ENCODE results near the gene OSBP2.

OSBP2 gene

DNA sequence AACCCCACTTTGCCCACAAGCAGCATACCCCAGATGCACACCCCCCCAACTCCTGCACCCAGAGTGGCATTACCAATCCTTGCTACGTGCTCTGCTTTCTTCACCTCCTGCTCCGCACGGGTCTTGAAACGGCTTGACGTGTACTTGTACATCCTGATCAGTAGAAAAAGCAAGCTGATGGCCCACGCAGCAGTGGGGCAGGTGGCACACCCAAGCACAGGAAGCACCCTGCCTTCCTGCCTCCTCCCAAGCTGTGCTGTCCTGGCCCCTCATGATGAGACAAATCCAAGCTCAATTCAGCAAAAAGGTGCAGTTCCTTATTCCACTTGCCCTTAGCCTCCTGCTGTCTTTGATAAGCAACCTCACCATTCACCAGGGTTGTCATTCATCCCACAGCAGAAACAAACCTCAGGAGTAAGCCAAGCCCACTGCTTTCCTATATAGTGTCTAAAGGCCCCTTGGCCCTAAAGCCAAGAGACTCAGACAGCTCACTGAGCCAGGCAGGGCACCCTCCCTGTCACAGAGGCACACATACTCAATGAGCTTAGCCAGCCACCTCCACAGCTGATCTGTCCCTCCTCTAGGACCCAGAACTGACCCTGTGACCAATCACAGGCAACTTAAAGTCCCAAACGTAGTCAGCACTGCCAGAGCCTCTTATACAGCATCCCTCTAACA lies 246.2 kb downstream of the OSBP2 start:
- no peak for DNase-seq (ENCODE audit: low read depth)

- no peak for DNase-seq (ENCODE audit: low read depth)
Observed at GRCh38 chr22:30941363-30941740, 246.7 kb downstream of the OSBP2 start.

DNA sequence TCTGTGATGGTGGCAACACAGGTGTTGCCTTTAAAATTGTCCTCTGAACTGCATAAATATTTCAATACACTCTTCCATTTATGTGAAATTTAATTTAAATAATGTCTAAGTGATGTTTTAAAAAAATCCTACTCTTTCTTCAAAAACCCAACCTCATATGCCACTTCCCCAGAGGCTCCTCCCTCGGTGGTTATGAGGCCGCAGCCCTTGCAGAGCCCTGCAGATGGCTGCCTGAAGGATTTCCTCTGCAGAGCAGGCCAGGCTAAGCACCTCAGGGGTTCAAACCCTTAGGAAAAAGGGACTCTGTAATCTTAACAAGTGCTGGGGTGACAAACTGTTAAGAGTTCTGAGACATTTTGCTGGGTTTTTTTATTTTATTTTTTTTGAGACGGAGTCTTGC lies 248.7 kb downstream of the OSBP2 start:
- DNase-seq (ENCODE audit: low read depth), result no peak

DNA sequence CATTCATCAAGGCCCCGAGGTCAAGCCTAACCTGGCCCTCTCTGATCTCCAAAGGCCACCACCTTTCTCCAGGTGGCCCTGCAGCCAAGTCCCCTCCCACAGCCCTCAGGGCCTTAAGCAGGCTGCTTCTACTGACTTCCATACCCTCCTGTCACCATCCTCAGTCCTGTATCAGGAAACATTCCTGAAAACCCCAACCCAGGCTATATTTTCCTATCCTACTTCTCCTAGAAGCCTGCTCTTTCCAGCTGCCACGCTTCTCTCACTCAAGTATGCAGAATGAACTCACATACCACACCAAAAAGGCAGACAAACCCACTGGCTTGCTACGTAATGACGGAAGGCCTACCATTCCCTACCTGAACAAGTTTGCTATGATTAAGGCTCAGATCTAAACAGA lies 250.3 kb downstream of the OSBP2 start:
- no peak for DNase-seq (ENCODE audit: low read depth)

DNA sequence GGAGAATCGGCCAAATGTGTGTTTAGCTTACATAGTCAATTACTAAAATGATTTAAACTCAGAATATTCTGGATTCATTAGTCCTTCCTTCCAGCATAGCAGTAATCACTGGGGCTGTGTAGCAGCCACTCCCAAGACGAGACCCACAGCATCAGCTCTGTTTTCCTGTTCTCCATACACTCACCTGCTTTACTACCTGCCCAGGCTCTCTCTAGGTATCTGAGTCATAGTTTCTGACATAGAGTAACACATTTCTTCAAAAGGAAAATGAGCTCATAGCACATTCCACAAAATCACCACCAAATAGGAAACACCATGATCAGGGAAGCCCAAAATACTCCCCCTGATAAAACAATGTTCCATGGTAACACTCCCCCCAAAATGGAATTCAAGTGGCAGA lies 251.0 kb downstream of the OSBP2 start:
- DNase-seq (ENCODE audit: low read depth), result no peak

DNA sequence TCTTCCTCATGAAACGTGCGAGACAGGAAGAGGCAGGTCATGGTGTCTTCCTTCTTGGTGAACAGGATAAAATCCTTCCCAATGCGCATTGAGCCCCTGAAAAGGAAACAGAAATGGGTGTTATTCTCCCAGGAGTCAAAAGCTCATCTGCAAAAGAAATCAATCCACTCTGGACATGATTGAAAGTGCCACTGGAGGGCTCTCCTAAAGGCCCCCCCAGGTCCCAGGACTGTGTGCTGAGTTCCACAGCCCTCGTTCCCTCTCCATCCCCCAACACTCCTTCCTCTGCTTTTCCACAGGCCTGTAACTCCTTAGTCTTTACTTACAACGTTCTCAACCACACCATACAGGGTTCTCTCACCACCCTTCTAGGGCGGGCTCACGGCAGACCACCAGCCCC lies 251.7 kb downstream of the OSBP2 start:
- DNase-seq (ENCODE audit: low read depth), result no peak

DNA sequence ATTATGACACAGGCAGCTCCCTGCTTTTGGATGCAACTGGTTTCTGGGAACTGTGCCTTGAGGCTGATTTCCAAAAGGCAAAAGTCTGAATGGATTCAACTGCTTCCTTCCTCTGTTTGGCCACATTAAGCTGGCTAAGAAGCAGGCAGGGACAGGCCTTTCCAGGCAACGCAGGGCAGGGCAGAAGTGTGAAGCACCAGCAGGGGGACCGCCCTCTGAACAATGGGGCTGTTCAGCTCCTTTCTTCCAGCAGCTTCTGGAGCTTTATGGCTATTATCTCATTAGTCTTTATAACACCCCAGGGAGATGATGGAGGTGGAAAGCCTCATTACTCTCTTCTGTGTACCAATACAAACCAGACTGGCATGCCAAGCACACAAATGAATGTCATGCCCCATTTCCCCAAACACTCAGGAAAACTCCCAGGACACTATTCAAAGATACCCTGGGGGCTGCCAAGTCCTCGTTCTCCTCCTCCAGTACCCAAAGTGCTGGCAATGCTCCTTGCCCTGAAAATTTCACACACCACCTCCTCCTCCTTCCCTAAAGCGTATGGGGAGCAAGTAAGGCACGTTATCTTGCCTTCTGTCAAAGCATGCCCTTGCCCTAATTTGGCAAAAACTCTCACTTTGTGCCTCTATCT lies 252.6 kb downstream of the OSBP2 start:
- no peak for DNase-seq (ENCODE audit: low read depth)

DNA sequence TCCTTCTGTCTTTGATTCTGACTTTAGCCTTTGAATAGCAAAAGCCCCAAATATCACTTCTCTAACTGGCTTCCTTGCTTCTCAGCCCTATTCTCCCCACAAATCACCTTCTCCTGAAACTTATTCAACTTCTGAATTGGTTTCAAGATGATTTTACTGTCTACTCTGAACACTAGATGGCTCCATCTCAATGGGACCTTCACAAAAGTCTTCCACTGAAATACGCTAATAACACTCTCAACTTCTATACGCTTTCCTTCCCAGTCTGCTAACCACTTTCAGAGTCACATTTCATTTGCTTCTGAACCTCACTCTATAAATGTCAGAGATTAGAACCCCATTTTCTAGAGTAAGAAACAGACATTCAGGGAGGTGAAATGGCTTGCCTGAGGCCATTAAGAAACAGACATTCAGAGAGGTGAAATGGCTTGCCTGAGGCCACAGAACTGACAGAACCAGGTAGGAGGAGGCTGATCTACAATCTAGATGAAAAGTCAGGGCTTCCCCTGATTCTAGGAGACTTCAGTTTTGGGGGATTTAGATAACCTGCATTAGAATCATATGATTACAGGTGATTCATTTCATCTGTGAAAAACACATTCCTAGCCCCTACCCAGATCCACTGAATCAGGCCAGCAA lies 253.3 kb downstream of the OSBP2 start:
- peak; percentile 62 for DNase-seq (ENCODE audit: low read depth)

- peak; percentile 16 for DNase-seq (ENCODE audit: low read depth)
Observed at GRCh38 chr22:30948930-30949342, 254.3 kb downstream of the OSBP2 start.

GRCh38 chr22:30949934-30950660 lies 255.4 kb downstream of the OSBP2 start:
- DNase-seq (ENCODE audit: low read depth), result no peak

- DNase-seq (ENCODE audit: low read depth), result no peak
Observed at GRCh38 chr22:30953206-30953605, 258.5 kb downstream of the OSBP2 start.

- no peak for DNase-seq (ENCODE audit: low read depth)
Observed at GRCh38 chr22:30955153-30955552, 260.5 kb downstream of the OSBP2 start.
